Daoy (cell line): Measurements from ENCODE around the gene OR13C9. TPM values are rescaled to one million over a fixed set of nuclear protein-coding genes. Genes with fewer than 3 reads are reported as not detected.
"Not testable (repeated sequence)": the region's sequence is repeated elsewhere in the genome, so short reads cannot be mapped to it uniquely, and the experiment has no call there.

ENCODE experiments used
- DNase-seq: peaks from one replicate; pipeline ENCODE4 v3.0.0-alpha.2; 2015; ENCODE audit warnings: low read depth
- total RNA-seq: library from RNA; depleted of rRNA; stranded (reverse); fragments of >200 nt; shearing (Covaris generic); gene quantifications from 2 replicates; pipeline ENCODE4 v1.2.3, GENCODE V29; 2014; rRNA removed

The OR13C9 gene, protein sequence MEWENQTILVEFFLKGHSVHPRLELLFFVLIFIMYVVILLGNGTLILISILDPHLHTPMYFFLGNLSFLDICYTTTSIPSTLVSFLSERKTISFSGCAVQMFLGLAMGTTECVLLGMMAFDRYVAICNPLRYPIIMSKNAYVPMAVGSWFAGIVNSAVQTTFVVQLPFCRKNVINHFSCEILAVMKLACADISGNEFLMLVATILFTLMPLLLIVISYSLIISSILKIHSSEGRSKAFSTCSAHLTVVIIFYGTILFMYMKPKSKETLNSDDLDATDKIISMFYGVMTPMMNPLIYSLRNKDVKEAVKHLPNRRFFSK
- not detected in 2 replicates for total RNA-seq

GRCh38 chr9:104618104-104618503 lies at the start of gene OR13C9:
Gene OR13C9 (minus strand): TSS chr9:104618204. CDS start chr9:104618204, 0 bp downstream.
- no peak for DNase-seq

- no peak for DNase-seq
Observed at GRCh38 chr9:104658496-104659195, 40.6 kb upstream of the OR13C9 start.

- no peak for DNase-seq
Observed at GRCh38 chr9:104635456-104635855, 17.5 kb upstream of the OR13C9 start.

GRCh38 chr9:104633976-104634520 lies 16.0 kb upstream of the OR13C9 start:
- DNase-seq = peak; percentile 32

GRCh38 chr9:104625964-104626363 lies 8.0 kb upstream of the OR13C9 start:
- DNase-seq = not testable (repeated sequence)

DNA sequence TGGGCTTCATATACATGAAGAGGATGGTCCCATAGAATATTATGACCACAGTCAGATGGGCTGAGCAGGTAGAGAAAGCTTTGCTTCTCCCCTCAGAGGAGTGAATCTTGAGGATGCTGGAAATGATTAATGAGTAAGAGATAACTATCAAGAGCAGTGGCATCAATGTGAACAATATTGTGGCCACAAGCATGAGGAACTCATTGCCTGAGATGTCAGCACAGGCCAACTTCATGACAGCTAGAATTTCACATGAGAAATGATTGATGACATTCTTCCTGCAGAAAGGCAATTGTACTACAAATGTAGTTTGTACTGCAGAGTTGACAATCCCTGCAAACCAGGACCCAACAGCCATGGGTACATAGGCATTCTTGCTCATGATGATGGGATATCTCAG lies 586 bp downstream of the OR13C9 start:
- no peak for DNase-seq

GRCh38 chr9:104611213-104611612 lies 6.8 kb downstream of the OR13C9 start:
- DNase-seq = no peak

GRCh38 chr9:104608336-104608735 lies 9.7 kb downstream of the OR13C9 start:
- DNase-seq = no peak

DNA sequence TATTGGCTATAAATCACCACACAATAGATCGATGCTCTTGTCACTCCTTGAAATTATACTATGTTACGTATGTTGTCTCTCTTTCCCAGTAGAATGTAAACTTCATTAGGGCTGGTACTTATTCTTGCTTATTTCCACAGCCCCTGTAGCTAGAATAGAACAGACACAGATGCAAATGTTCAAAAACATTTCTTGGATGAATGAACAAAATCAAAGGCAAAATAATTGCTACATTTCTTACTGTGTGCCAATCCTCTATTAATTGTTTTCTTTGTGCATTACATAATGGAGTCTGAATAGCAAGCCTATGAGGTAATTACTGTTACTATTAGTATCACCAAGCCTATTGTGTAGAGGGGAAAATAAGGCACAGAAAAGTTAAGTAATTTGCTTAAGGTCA lies 11.9 kb downstream of the OR13C9 start:
- DNase-seq = no peak

DNA sequence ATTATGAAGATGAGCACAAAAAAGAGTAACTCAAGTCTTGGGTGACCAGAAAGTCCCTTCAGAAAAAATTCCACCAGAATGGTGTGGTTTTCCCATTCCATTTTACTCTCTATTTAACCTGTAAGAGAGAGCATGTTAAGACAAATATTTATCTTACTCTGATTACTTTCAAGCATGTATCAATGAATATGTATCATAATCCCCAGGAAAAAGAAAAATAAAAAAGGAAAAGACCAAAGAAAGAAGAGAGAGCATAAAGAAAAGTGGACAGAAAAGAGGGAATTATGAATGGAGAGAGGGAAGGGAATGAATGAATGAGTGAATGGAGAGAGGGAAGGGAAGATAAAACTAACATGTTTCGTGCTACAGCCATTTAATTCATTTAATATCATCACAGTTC lies 12.5 kb downstream of the OR13C9 start, which contains the start of gene OR13C2:
OR13C2 (minus strand) TSS at position 101 of the 400 bp plus-strand sequence; CDS start at position 101, 0 bp downstream.
- not testable (repeated sequence) for DNase-seq

DNA sequence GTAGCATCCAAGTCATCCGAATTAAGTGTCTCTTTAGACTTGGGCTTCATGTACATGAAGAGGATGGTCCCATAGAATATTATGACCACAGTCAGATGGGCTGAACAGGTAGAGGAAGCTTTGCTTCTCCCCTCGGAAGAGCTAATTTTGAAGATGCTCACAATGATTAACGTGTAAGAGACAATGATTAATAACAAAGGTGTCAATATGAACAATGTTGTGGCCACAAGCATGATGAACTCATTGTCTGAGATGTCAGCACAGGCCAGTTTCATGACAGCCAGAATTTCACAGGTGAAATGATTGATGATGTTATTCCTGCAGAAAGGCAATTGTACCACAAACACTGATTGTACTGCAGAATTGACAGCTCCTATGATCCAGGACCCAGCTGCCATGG lies 13.2 kb downstream of the OR13C9 start:
- no peak for DNase-seq

DNA sequence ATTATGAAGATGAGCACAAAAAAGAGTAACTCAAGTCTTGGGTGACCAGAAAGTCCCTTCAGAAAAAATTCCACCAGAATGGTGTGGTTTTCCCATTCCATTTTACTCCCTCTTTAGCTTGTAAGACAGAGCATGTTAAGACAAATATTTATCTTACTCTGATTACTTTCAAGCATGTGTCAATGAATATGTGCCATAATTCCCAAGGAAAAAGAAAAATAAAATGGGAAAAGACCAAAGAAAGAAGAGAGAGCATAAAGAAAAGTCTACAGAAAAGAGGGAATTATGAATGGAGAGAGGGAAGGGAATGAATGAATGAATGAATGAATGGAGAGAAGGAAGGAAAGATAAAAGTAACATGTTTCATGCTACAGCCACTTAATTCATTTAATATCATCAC lies 18.7 kb downstream of the OR13C9 start, which contains the start of gene OR13C5:
OR13C5 (minus strand) TSS at position 101 of the 400 bp plus-strand sequence; CDS start at position 101, 0 bp downstream.
- DNase-seq = not testable (repeated sequence)

- not testable (repeated sequence) for DNase-seq
Observed at GRCh38 chr9:104598749-104599148, 19.3 kb downstream of the OR13C9 start.

DNA sequence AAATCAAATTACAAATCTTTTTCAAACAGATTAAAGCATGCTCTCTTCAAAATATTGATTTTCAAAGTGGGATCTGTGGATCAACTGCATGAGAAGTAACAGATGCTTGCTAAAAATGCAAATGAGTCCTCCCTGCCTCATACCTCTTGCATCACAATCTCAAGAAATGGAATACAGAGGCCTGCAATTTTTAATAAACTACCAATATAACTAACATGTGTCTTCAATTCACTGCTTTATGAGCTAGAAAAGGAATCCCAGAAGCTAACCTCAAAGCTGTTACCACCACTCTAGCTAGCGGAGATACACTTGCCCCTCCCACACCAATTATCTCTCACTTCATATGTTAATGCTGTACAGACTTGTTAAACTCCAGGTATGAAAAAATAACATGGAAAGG lies 28.4 kb downstream of the OR13C9 start:
- DNase-seq = no peak

DNA sequence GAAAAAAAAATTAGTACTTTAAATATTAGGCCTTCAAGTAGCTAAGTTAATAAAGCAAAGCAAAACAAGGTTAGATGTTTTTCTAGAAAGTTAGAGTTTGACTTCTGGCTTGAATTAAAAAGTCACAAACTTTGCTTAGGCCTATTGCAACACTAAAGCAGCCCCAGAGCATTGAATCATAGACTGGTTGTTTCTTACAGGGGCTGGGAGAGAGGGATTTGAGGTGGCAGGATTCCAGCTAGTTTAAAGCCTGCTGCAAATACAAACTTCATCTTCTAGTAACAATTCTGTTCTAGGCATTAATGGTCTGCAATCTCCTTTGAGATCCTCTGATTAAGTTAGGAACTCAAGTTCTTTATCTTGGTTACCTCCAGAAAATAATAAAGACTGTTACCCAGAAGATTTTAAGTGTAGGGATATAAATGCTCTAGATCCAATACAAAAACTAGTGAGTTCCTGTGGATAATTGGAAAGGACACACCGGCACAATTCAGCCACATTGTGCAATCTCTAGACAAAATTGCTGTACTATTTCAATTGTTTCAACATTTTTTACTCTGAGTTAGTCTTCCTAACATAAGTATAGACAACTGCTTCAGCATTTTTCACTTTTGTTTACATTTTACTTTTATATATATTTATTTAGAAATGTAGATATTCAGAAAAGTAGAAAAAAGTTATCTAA lies 31.4 kb downstream of the OR13C9 start:
- DNase-seq = no peak

- no peak for DNase-seq
Observed at GRCh38 chr9:104580562-104580961, 37.4 kb downstream of the OR13C9 start.

- DNase-seq = no peak
Observed at GRCh38 chr9:104577263-104577662, 40.7 kb downstream of the OR13C9 start.

DNA sequence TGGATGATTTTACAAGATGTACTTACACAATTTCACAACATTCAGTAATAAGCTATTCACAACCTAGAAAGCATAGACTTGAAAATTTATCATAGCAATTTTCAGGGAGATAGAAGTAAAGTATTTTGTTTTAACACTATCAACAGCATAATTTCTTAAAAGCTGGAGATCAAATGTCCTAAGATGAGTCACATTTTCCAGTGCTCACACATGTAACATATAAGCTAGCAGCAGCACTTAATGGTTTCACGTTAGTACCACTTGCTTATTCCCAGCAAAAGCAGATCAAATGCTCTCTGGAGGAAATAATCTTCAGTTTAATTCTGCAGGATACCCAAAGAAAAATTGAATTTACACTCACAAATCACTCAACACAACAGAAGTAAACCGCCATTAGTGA lies 42.5 kb downstream of the OR13C9 start:
- no peak for DNase-seq

GRCh38 chr9:104572612-104573011 lies 45.4 kb downstream of the OR13C9 start:
- DNase-seq = no peak

GRCh38 chr9:104568868-104569267 lies 49.1 kb downstream of the OR13C9 start, which contains the start of gene OR13C8:
Gene OR13C8 (plus strand): TSS chr9:104569168. CDS start chr9:104569168, 0 bp downstream.
- no peak for DNase-seq
